Ecto neural progenitor cell (in vitro differentiated cells): ENCODE measurements around the gene TMCC1.
"Not testable (repeated sequence)": the region's sequence is repeated elsewhere in the genome, so short reads cannot be mapped to it uniquely, and the experiment has no call there.

ENCODE experiments used
- DNase-seq: peaks from one replicate; pipeline ENCODE4 v3.0.0-alpha.2; 2018; ENCODE audit warnings: low spot score

Gene TMCC1

GRCh38 chr3:129770604-129771003 lies 122.9 kb downstream of the TMCC1 start:
- DNase-seq: no peak

- no peak for DNase-seq
These were observed 123.9 kb downstream of the TMCC1 start for GRCh38 chr3:129769616-129770015.

GRCh38 chr3:129768728-129769127 lies 124.8 kb downstream of the TMCC1 start:
- no peak for DNase-seq

GRCh38 chr3:129766135-129766534 lies 127.4 kb downstream of the TMCC1 start:
- DNase-seq: no peak

- no peak for DNase-seq
These were observed 129.4 kb downstream of the TMCC1 start for GRCh38 chr3:129764090-129764489.

GRCh38 chr3:129758785-129759320 lies 134.7 kb downstream of the TMCC1 start:
- DNase-seq: no peak

GRCh38 chr3:129758306-129758705 lies 135.2 kb downstream of the TMCC1 start:
- no peak for DNase-seq

GRCh38 chr3:129756871-129757270 lies 136.6 kb downstream of the TMCC1 start:
- no peak for DNase-seq

- not testable (repeated sequence) for DNase-seq
These were observed 142.4 kb downstream of the TMCC1 start for GRCh38 chr3:129751105-129751504.

- DNase-seq: no peak
These were observed 143.8 kb downstream of the TMCC1 start for GRCh38 chr3:129749692-129750091.

GRCh38 chr3:129747992-129748391 lies 145.5 kb downstream of the TMCC1 start:
- DNase-seq: no peak

- no peak for DNase-seq
These were observed 146.4 kb downstream of the TMCC1 start for GRCh38 chr3:129747136-129747535.

- no peak for DNase-seq
These were observed 146.9 kb downstream of the TMCC1 start for GRCh38 chr3:129746629-129747028.

- no peak for DNase-seq
These were observed 148.3 kb downstream of the TMCC1 start for GRCh38 chr3:129745253-129745652.

GRCh38 chr3:129741794-129742193 lies 151.7 kb downstream of the TMCC1 start:
- no peak for DNase-seq

- DNase-seq: no peak
These were observed 153.4 kb downstream of the TMCC1 start for GRCh38 chr3:129740090-129740489.

- no peak for DNase-seq
These were observed 153.9 kb downstream of the TMCC1 start for GRCh38 chr3:129739634-129740033.

- no peak for DNase-seq
These were observed 155.3 kb downstream of the TMCC1 start for GRCh38 chr3:129738172-129738571.

GRCh38 chr3:129736070-129736469 lies 157.4 kb downstream of the TMCC1 start:
- DNase-seq: no peak

GRCh38 chr3:129735638-129736037 lies 157.9 kb downstream of the TMCC1 start:
- no peak for DNase-seq

GRCh38 chr3:129734449-129734848 lies 159.1 kb downstream of the TMCC1 start:
- no peak for DNase-seq

- DNase-seq: no peak
These were observed 161.2 kb downstream of the TMCC1 start for GRCh38 chr3:129732200-129732876.

- no peak for DNase-seq
These were observed 165.8 kb downstream of the TMCC1 start for GRCh38 chr3:129727707-129728106.
